ENCODE measurements around the gene GPRC5B. TPM values are rescaled to one million over a fixed set of nuclear protein-coding genes. Genes with fewer than 3 reads are reported as not detected.

GPRC5B gene, protein sequence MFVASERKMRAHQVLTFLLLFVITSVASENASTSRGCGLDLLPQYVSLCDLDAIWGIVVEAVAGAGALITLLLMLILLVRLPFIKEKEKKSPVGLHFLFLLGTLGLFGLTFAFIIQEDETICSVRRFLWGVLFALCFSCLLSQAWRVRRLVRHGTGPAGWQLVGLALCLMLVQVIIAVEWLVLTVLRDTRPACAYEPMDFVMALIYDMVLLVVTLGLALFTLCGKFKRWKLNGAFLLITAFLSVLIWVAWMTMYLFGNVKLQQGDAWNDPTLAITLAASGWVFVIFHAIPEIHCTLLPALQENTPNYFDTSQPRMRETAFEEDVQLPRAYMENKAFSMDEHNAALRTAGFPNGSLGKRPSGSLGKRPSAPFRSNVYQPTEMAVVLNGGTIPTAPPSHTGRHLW
- polyA plus RNA-seq, result 46.8 TPM
- long read RNA-seq, donor 1, full-length matches to known transcripts, result 9 of 9 reads
- long read RNA-seq, donor 1, partial matches to known transcripts, result 0 of 9 reads
- long read RNA-seq, donor 1, other reads (novel, unspliced or antisense), result 0 of 9 reads
- long read RNA-seq, donor 2, full-length matches to known transcripts, result 20 of 31 reads
- long read RNA-seq, donor 2, partial matches to known transcripts, result 11 of 31 reads
- long read RNA-seq, donor 2, other reads (novel, unspliced or antisense), result 0 of 31 reads
- long read RNA-seq, donor 3, result 0 reads
- long read RNA-seq, donor 4, full-length matches to known transcripts, result 2 of 2 reads
- long read RNA-seq, donor 4, partial matches to known transcripts, result 0 of 2 reads
- long read RNA-seq, donor 4, other reads (novel, unspliced or antisense), result 0 of 2 reads
- long read RNA-seq, donor 5, full-length matches to known transcripts, result 1 of 1 reads
- long read RNA-seq, donor 5, partial matches to known transcripts, result 0 of 1 reads
- long read RNA-seq, donor 5, other reads (novel, unspliced or antisense), result 0 of 1 reads
- long read RNA-seq, donor 6, full-length matches to known transcripts, result 22 of 22 reads
- long read RNA-seq, donor 6, partial matches to known transcripts, result 0 of 22 reads
- long read RNA-seq, donor 6, other reads (novel, unspliced or antisense), result 0 of 22 reads
- long read RNA-seq, donor 7, full-length matches to known transcripts, result 4 of 4 reads
- long read RNA-seq, donor 7, partial matches to known transcripts, result 0 of 4 reads
- long read RNA-seq, donor 7, other reads (novel, unspliced or antisense), result 0 of 4 reads
- long read RNA-seq, donor 8, full-length matches to known transcripts, result 26 of 36 reads
- long read RNA-seq, donor 8, partial matches to known transcripts, result 10 of 36 reads
- long read RNA-seq, donor 8, other reads (novel, unspliced or antisense), result 0 of 36 reads
- long read RNA-seq, donor 9, full-length matches to known transcripts, result 21 of 29 reads
- long read RNA-seq, donor 9, partial matches to known transcripts, result 8 of 29 reads
- long read RNA-seq, donor 9, other reads (novel, unspliced or antisense), result 0 of 29 reads
- long read RNA-seq, donor 10, full-length matches to known transcripts, result 42 of 57 reads
- long read RNA-seq, donor 10, partial matches to known transcripts, result 15 of 57 reads
- long read RNA-seq, donor 10, other reads (novel, unspliced or antisense), result 0 of 57 reads
- long read RNA-seq, donor 11, full-length matches to known transcripts, result 15 of 15 reads
- long read RNA-seq, donor 11, partial matches to known transcripts, result 0 of 15 reads
- long read RNA-seq, donor 11, other reads (novel, unspliced or antisense), result 0 of 15 reads

DNA sequence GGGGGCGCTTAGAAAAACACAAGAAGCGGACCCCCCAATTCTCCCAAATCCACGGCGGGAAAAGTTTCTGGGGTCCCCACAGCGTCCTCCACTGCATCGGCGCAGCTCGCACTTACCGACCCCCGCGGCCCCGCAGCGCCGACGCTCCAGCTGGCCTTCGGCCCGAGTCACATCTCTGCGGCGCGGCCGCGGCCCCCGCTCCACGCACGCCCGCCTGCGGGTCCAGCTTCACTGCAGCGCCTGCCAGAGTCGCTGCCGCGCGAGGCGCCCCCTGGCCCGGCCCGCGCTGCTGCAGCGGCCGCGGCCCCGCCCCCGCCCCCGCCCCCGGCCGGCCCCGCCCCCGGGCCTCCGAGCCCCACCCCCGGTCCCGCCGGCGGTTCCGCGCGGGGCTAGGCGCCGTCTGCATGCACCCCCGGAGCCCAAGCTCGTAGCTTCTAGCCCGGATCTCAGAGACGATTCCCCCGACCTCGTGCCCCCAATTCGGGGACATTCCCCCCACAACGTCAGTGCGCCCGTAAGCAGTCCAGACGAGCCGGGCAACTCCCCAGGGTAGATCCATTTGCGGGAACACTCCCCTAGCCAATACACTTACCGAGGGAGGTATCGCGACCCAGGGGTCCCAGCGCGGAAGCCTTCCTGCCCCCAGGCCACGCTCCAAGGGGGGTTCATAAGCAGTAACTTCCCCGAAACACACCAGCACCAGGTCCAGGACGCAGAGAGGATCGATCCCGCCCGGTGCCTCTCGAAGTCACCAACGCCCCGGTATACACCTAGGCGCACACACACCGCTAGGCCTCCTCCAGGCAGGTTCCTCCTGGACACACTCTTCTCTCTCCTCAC lies at the start of gene GPRC5B:
TSS of gene GPRC5B (minus strand) at position 238 of the 840 bp plus-strand sequence. CDS start 12,003 bp downstream, outside the sequence.
- Histone ChIP-seq H3K4me3 (ENCODE audit: low read length) (peak within 1 kb of the TSS; percentile 76), H3K36me3 (ENCODE audit: control insufficient read depth, insufficient read depth, low read length) (peaks cover 8% of the 10 kb centered on the region), H3K4me1 (ENCODE audit: control insufficient read depth, insufficient read depth, low read length) (peaks cover 16% of the 10 kb centered on the region), H3K9me3 (ENCODE audit: control insufficient read depth, low read depth, low read length) (peaks cover 4% of the 10 kb centered on the region), H3K27me3 (ENCODE audit: control insufficient read depth, insufficient read depth, low read length) (peaks cover 9% of the 10 kb centered on the region), H3K27ac (ENCODE audit: low read length) (peak within 1 kb of the TSS; percentile 48)
- no CpG with 5 or more reads among the region's 85 CpGs for WGBS (ENCODE audit: insufficient coverage, low lambda C conversion rate)
- peak; percentile 33 to 72 for DNase-seq

DNA sequence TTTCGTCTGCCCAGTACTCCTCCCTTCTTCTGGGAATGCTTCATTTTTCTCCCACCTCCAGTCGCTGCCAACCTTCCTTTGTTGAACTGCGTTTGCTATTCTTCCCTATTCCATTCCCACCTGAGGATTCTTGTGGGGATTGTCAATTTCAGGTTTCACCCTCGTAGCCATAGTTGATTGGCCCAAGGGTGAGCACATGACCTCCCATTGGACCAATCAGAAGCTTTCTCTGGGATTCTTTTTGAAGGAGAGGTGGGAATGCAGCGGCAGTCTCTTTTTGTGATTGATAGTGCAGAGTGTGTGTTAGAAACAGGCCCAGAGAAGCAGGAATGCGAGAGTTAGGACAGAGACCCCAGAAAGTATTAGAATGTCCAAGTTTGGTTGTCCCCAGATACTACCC lies 49.1 kb upstream of the GPRC5B start:
- Histone ChIP-seq H3K4me1 (ENCODE audit: control insufficient read depth, insufficient read depth, low read length) (no peaks in the 10 kb centered on the region), H3K9me3 (ENCODE audit: control insufficient read depth, low read depth, low read length) (no peaks in the 10 kb centered on the region), H3K36me3 (ENCODE audit: control insufficient read depth, insufficient read depth, low read length) (no peaks in the 10 kb centered on the region), H3K27me3 (ENCODE audit: control insufficient read depth, insufficient read depth, low read length) (no peaks in the 10 kb centered on the region), H3K4me3 (ENCODE audit: low read length) (no peak overlapping the region), H3K27ac (ENCODE audit: low read length) (no peak overlapping the region)
- WGBS (ENCODE audit: insufficient coverage, low lambda C conversion rate), result 96% methylated on average over 4 of the region's 6 CpGs
- DNase-seq, result no peak

DNA sequence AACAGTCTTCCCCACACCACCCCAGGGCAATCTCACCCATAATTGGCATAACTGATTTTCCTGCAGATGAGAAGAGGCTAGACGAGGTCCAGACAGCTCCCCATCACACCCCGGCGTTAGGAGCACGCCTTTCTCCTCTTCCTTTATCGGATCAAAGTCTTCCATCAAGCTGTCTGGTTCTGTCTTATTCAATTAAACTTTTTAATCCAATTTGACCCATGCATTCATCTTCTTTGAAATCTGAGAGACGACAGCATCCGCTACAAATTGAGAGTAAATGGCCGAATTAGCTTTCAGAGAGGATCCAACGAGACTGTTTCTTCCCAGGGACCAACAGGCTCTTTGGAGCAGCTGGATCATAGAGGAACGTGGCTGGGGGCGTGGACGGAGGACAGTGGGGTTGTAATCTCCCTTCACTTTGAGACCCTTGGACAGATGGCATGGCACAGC lies 44.4 kb upstream of the GPRC5B start:
- no peak for DNase-seq
- 83% methylated on average over 2 of the region's 12 CpGs for WGBS (ENCODE audit: insufficient coverage, low lambda C conversion rate)

DNA sequence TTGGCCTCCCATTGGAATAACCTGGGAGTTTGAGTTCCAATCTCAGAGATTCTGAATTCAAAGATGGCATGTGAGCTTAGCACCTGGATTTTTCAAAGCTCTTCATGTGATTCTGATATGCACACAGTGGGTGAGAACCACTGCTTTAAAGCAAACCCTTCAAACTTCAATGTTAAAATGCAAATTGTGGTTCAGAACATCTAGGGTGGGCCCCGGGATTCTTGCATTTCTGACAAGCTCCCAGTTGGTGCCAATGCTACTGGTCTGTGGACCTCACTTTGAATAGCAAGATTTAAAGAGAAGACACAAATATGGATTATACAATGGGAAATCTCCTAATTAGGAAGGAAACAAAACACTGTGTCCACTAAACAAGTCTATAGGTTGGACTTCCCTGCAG lies 43.8 kb upstream of the GPRC5B start:
- Histone ChIP-seq H3K36me3 (ENCODE audit: control insufficient read depth, insufficient read depth, low read length) (no peaks in the 10 kb centered on the region), H3K4me1 (ENCODE audit: control insufficient read depth, insufficient read depth, low read length) (no peaks in the 10 kb centered on the region), H3K4me3 (ENCODE audit: low read length) (no peak overlapping the region), H3K9me3 (ENCODE audit: control insufficient read depth, low read depth, low read length) (no peaks in the 10 kb centered on the region), H3K27me3 (ENCODE audit: control insufficient read depth, insufficient read depth, low read length) (no peaks in the 10 kb centered on the region), H3K27ac (ENCODE audit: low read length) (no peak overlapping the region)
- WGBS (ENCODE audit: insufficient coverage, low lambda C conversion rate), result no CpG with 5 or more reads among the region's 1 CpG
- no peak for DNase-seq

More for the DNA sequence above, 44.4 kb upstream of the GPRC5B start:
- no peak overlapping the region for H3K27ac ChIP-seq (ENCODE audit: low read length)
- H3K36me3 ChIP-seq (ENCODE audit: control insufficient read depth, insufficient read depth, low read length), result no peaks in the 10 kb centered on the region
- no peaks in the 10 kb centered on the region for H3K4me1 ChIP-seq (ENCODE audit: control insufficient read depth, insufficient read depth, low read length)
- H3K9me3 ChIP-seq (ENCODE audit: control insufficient read depth, low read depth, low read length), result no peaks in the 10 kb centered on the region
- no peaks in the 10 kb centered on the region for H3K27me3 ChIP-seq (ENCODE audit: control insufficient read depth, insufficient read depth, low read length)
- H3K4me3 ChIP-seq (ENCODE audit: low read length), result no peak overlapping the region

DNA sequence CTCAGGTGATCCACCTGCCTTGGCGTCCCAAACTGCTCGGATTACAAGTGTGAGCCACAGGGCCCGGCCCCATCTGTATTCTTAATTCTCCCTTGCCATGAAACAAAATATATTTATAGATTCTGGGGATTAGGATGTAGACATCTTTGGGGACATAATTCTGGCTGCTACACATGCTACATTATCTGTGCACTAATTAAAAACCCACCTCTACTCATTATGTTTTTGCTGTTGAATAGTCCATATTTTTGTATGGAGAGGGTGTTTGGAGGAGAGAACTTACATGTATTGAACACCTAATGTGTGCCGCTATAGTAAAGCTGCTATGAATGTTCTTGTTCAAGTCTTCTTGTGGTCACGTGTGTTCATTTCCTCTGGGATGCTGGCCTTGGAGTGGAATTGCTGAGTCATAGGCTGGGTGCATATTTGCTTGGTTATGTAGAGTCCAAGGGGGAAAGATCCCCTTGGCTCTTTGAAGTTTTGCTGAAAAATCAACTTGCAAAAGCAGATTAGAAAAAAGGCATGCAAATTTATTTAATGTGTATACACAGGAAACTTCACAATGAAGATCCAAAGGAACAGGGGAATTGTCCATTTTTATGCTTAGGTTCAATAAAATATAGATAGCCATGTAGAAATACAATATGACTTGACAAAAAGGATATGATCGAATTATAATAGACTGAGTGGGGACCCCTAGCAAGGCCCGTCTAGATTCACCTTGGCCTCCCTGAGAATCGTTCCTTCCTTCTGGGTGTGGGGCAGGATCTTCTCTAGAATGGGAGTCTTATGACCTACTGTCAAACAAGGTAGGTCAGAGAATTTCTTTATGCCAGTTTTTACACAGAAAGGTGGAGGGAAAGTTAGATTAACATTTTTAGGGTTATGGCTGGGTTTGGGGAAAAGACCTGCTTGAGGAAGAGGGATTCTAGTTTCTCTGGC lies 42.1 kb upstream of the GPRC5B start:
- H3K9me3 ChIP-seq (ENCODE audit: control insufficient read depth, low read depth, low read length), result no peaks in the 10 kb centered on the region
- peak in 1 of 2 donors; percentile 15 for DNase-seq
- no peaks in the 10 kb centered on the region for H3K27me3 ChIP-seq (ENCODE audit: control insufficient read depth, insufficient read depth, low read length)
- no peaks in the 10 kb centered on the region for H3K4me1 ChIP-seq (ENCODE audit: control insufficient read depth, insufficient read depth, low read length)
- no peaks in the 10 kb centered on the region for H3K36me3 ChIP-seq (ENCODE audit: control insufficient read depth, insufficient read depth, low read length)
- WGBS (ENCODE audit: insufficient coverage, low lambda C conversion rate), result 83% methylated on average over 2 of the region's 8 CpGs
- no peak overlapping the region for H3K27ac ChIP-seq (ENCODE audit: low read length)
- no peak overlapping the region for H3K4me3 ChIP-seq (ENCODE audit: low read length)

DNA sequence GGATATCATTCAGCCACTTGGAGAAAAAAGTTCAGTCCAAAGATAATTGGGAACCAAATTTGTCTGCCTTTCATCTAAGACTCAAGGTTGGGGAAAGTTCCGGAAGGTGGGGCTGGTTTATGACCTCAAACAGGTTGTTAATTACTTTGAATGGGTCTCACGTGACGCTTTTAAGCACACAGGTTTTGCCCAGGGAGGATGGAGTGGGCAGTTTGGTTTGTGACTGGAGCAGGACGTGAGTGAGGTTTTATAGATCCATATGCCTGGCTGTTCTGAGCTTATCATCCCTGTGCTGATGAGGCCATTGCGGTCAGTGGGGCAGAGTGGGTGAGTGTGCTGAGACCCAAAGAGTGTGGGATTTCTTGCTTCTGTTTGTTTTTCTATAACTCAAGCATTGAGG lies 38.7 kb upstream of the GPRC5B start:
- Histone ChIP-seq H3K27ac (ENCODE audit: low read length) (no peak overlapping the region), H3K4me3 (ENCODE audit: low read length) (no peak overlapping the region), H3K27me3 (ENCODE audit: control insufficient read depth, insufficient read depth, low read length) (no peaks in the 10 kb centered on the region), H3K36me3 (ENCODE audit: control insufficient read depth, insufficient read depth, low read length) (no peaks in the 10 kb centered on the region), H3K4me1 (ENCODE audit: control insufficient read depth, insufficient read depth, low read length) (no peaks in the 10 kb centered on the region), H3K9me3 (ENCODE audit: control insufficient read depth, low read depth, low read length) (no peaks in the 10 kb centered on the region)
- WGBS (ENCODE audit: insufficient coverage, low lambda C conversion rate), result no CpG with 5 or more reads among the region's 5 CpGs
- DNase-seq, result peak in 1 of 2 donors; percentile 12

DNA sequence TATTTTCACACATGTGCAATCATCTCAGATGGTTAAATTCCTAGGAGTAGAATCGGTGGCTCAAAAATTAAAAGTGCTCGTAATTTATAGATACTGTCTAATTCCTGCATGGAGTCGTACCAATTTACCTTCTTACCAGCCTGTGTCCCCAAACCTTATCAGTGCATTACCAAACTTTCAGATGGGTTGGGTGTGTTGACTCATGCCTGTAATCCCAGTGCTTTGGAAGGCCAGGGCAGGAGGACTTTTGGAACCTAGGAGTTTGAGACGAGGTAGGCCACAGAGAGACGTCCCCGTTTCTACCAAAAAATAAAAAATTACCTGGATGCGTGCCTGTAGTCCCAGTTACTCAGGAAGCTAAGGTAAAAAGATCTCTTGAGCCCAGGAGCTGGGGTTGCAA lies 34.5 kb upstream of the GPRC5B start:
- WGBS (ENCODE audit: insufficient coverage, low lambda C conversion rate), result 93% methylated on average over 2 of the region's 7 CpGs

DNA sequence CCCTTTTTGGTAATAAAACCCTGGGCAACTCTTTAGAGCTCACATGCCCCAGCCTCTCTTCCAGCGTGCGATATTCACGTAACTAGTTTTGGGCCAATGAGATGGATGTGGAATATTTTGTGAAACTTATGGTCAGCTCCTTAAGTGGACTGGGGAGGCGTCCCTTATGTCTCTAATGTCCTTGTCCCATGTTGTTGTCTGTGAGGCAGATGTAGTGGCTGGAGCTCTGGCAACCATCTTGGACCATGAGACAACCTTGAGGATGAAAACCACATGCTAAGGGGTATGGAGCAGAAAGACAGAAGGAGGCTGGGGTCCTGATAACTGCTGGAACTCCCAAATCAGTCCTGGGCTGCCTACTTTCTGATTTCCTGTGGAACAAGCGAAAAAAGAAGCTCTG lies 31.4 kb upstream of the GPRC5B start:
- Histone ChIP-seq H3K27me3 (ENCODE audit: control insufficient read depth, insufficient read depth, low read length) (no peaks in the 10 kb centered on the region), H3K9me3 (ENCODE audit: control insufficient read depth, low read depth, low read length) (no peaks in the 10 kb centered on the region), H3K36me3 (ENCODE audit: control insufficient read depth, insufficient read depth, low read length) (no peaks in the 10 kb centered on the region), H3K27ac (ENCODE audit: low read length) (no peak overlapping the region), H3K4me1 (ENCODE audit: control insufficient read depth, insufficient read depth, low read length) (no peaks in the 10 kb centered on the region), H3K4me3 (ENCODE audit: low read length) (no peak overlapping the region)
- WGBS (ENCODE audit: insufficient coverage, low lambda C conversion rate), result no CpG with 5 or more reads among the region's 5 CpGs
- DNase-seq, result no peak

More for the DNA sequence above, 34.5 kb upstream of the GPRC5B start:
- H3K27ac ChIP-seq (ENCODE audit: low read length), result no peak overlapping the region
- H3K27me3 ChIP-seq (ENCODE audit: control insufficient read depth, insufficient read depth, low read length), result no peaks in the 10 kb centered on the region
- DNase-seq, result no peak
- no peak overlapping the region for H3K4me3 ChIP-seq (ENCODE audit: low read length)
- H3K4me1 ChIP-seq (ENCODE audit: control insufficient read depth, insufficient read depth, low read length), result no peaks in the 10 kb centered on the region
- no peaks in the 10 kb centered on the region for H3K36me3 ChIP-seq (ENCODE audit: control insufficient read depth, insufficient read depth, low read length)
- no peaks in the 10 kb centered on the region for H3K9me3 ChIP-seq (ENCODE audit: control insufficient read depth, low read depth, low read length)

All from large intestine (tissue), 12 donors.